Smooth muscle cell (in vitro differentiated cells): Measurements from ENCODE around the gene PRDM16. TPM values are rescaled to one million over a fixed set of nuclear protein-coding genes. Genes with fewer than 3 reads are reported as not detected.

Experiments
- DNase-seq: peaks from one replicate; lab custom pipeline; 2025; ENCODE audit not compliant: unreplicated experiment; lab: John Stamatoyannopoulos, UW
- H2AFZ ChIP-seq: fragments of 200-600 bp; sonication (generic); 2 replicates; pipeline ENCODE4 v1.6.0; 2016; ENCODE audit warnings: antibody characterized with exemption, low read depth, mild to moderate bottlenecking
- H3F3A ChIP-seq: fragments of 200-600 bp; sonication (generic); 2 replicates; pipeline ENCODE4 v1.6.0; 2017; ENCODE audit warnings: antibody characterized with exemption, low read depth
- H3K27ac ChIP-seq: fragments of 200-600 bp; sonication (generic); 2 replicates; pipeline ENCODE4 v1.5.1; 2016; ENCODE audit warnings: low read depth, mild to moderate bottlenecking
- H3K27me3 ChIP-seq: fragments of 200-600 bp; sonication (generic); 2 replicates; pipeline ENCODE4 v1.6.1; 2016; ENCODE audit warnings: low read depth, mild to moderate bottlenecking
- H3K36me3 ChIP-seq: fragments of 200-600 bp; sonication (generic); 2 replicates; pipeline ENCODE4 v1.5.1; 2016; ENCODE audit warnings: low read depth
- H3K4me1 ChIP-seq: fragments of 200-600 bp; sonication (generic); 2 replicates; pipeline ENCODE4 v1.5.1; 2016; ENCODE audit warnings: low read depth
- H3K4me2 ChIP-seq: fragments of 200-600 bp; sonication (generic); 2 replicates; pipeline ENCODE4 v1.6.0; 2016; ENCODE audit warnings: mild to moderate bottlenecking
- H3K4me3 ChIP-seq: fragments of 200-600 bp; sonication (generic); 2 replicates; pipeline ENCODE4 v1.5.1; 2016; ENCODE audit warnings: mild to moderate bottlenecking
- H3K79me2 ChIP-seq: fragments of 200-600 bp; sonication (generic); 2 replicates; pipeline ENCODE4 v1.6.0; 2016; ENCODE audit warnings: low read depth, mild to moderate bottlenecking
- H3K9ac ChIP-seq: fragments of 200-600 bp; sonication (generic); 2 replicates; pipeline ENCODE4 v1.6.0; 2016; ENCODE audit warnings: low read depth
- H3K9me3 ChIP-seq: fragments of 200-600 bp; sonication (generic); replicated peaks from 2 replicates; pipeline ENCODE4 v1.5.1; 2016; ENCODE audit warnings: low read depth
- H4K20me1 ChIP-seq: fragments of 200-600 bp; sonication (generic); 2 replicates; pipeline ENCODE4 v1.6.0; 2016; ENCODE audit warnings: low read depth
- CTCF ChIP-seq: fragments of 200-600 bp; sonication (generic); IDR thresholded peaks from 2 replicates; pipeline ENCODE4 v1.5.1; 2017; ENCODE audit warnings: borderline replicate concordance, mild to moderate bottlenecking, antibody characterized with exemption; ENCODE audit not compliant: insufficient read depth, poor library complexity, severe bottlenecking
- WGBS: methylation state at CpG from one replicate; pipeline ENCODE4 v1.1.7; 2016; ENCODE audit warnings: low lambda C conversion rate; 5-methylcytosine and 5-hydroxymethylcytosine counted together
- polyA plus RNA-seq: library from polyadenylated mRNA; unstranded; fragments of >200 nt; fragmentation: Nextera tagmentation; extraction: Ambion mirVana; gene quantifications from 2 replicates; pipeline ENCODE4 v1.2.1, GENCODE V29; 2016
- total RNA-seq: library from RNA; depleted of rRNA; stranded (reverse); fragments of >200 nt; gene quantifications from 2 replicates; pipeline ENCODE4 v1.2.3, GENCODE V29; 2014

PRDM16 gene
- total and polyA plus RNA-seq, 2 experiments from 2014 or later: 0.72 to 1.3 TPM

GRCh38 chr1:3266870-3267549 lies 198.0 kb downstream of the PRDM16 start:
- Histone ChIP-seq H3K9ac (no peak overlapping the region), H3K9me3 (no peaks in the 10 kb centered on the region), H3K27me3 (peaks cover 3% of the 10 kb centered on the region), H3K4me1 (no peaks in the 10 kb centered on the region), H3K36me3 (no peaks in the 10 kb centered on the region), H4K20me1 (no peaks in the 10 kb centered on the region), H3F3A (no peaks in the 10 kb centered on the region), H3K4me2 (no peak overlapping the region), H2AFZ (no peak overlapping the region), H3K27ac (no peak overlapping the region), H3K79me2 (no peaks in the 10 kb centered on the region), H3K4me3 (no peak overlapping the region)
- DNase-seq: no peak
- TF ChIP-seq CTCF: no peak
- 95% methylated on average over 27 of the region's 27 CpGs for WGBS

- TF ChIP-seq CTCF: no peak
- DNase-seq: no peak
- H3K36me3 ChIP-seq: no peaks in the 10 kb centered on the region
- 93% methylated on average over 43 of the region's 43 CpGs for WGBS
- H3K27ac ChIP-seq: no peak overlapping the region
- no peaks in the 10 kb centered on the region for H3K4me1 ChIP-seq
- no peak overlapping the region for H3K9ac ChIP-seq
- no peaks in the 10 kb centered on the region for H3K79me2 ChIP-seq
- H4K20me1 ChIP-seq: no peaks in the 10 kb centered on the region
- H2AFZ ChIP-seq: no peak overlapping the region
- no peak overlapping the region for H3K4me3 ChIP-seq
- no peaks in the 10 kb centered on the region for H3K9me3 ChIP-seq
- H3K4me2 ChIP-seq: no peak overlapping the region
- H3K27me3 ChIP-seq: peaks cover 3% of the 10 kb centered on the region
- H3F3A ChIP-seq: no peaks in the 10 kb centered on the region
These were observed 198.7 kb downstream of the PRDM16 start for GRCh38 chr1:3267550-3268270.

- H3K9me3 ChIP-seq: no peaks in the 10 kb centered on the region
- H2AFZ ChIP-seq: no peak overlapping the region
- no peak overlapping the region for H3K4me2 ChIP-seq
- peaks cover 3% of the 10 kb centered on the region for H3K27me3 ChIP-seq
- no peaks in the 10 kb centered on the region for H3K36me3 ChIP-seq
- H3F3A ChIP-seq: no peaks in the 10 kb centered on the region
- WGBS: 88% methylated on average over 11 of the region's 11 CpGs
- no peaks in the 10 kb centered on the region for H3K79me2 ChIP-seq
- H4K20me1 ChIP-seq: no peaks in the 10 kb centered on the region
- DNase-seq: no peak
- no peak for TF ChIP-seq CTCF
- H3K4me1 ChIP-seq: no peaks in the 10 kb centered on the region
- H3K27ac ChIP-seq: no peak overlapping the region
- no peak overlapping the region for H3K4me3 ChIP-seq
- no peak overlapping the region for H3K9ac ChIP-seq
These were observed 199.3 kb downstream of the PRDM16 start for GRCh38 chr1:3268281-3268680.
